ENCODE data around the gene HAX1.
"Not testable (repeated sequence)": the region's sequence is repeated elsewhere in the genome, so short reads cannot be mapped to it uniquely, and the experiment has no call there.

HAX1 gene

DNA sequence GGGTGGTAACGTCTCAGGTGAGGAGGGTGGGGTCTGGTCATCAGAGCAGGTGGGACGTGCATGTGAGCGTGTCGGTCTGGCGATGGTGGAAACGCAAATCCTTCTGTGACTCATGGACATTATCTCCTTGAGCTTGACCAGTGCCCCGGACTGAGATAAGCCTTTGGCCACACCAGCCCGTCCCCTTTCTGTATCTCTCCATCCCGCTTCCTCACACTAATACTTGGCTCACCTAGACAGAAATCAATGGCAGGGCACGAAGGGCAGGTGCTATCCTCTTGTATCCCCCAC is 40.6 kb downstream of the HAX1 start:
- no peak overlapping the region for H3K4me3 ChIP-seq (ENCODE audit: low read depth, low read length)
- DNase-seq (ENCODE audit: low read depth, low spot score): no peak
- POLR2A ChIA-PET: no interaction called here
- CTCF ChIA-PET: interaction anchor here (5.7 kb wide), 1 partner anchor 13 kb away, joined by 56 read pairs; the partner anchor contains the start of gene ATP8B2
- TF ChIP-seq, protein P1, sequence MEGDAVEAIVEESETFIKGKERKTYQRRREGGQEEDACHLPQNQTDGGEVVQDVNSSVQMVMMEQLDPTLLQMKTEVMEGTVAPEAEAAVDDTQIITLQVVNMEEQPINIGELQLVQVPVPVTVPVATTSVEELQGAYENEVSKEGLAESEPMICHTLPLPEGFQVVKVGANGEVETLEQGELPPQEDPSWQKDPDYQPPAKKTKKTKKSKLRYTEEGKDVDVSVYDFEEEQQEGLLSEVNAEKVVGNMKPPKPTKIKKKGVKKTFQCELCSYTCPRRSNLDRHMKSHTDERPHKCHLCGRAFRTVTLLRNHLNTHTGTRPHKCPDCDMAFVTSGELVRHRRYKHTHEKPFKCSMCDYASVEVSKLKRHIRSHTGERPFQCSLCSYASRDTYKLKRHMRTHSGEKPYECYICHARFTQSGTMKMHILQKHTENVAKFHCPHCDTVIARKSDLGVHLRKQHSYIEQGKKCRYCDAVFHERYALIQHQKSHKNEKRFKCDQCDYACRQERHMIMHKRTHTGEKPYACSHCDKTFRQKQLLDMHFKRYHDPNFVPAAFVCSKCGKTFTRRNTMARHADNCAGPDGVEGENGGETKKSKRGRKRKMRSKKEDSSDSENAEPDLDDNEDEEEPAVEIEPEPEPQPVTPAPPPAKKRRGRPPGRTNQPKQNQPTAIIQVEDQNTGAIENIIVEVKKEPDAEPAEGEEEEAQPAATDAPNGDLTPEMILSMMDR (IDR thresholded peaks at IDR 0.05; ENCODE audit: insufficient read depth, low read length, missing control alignments): no peak

DNA sequence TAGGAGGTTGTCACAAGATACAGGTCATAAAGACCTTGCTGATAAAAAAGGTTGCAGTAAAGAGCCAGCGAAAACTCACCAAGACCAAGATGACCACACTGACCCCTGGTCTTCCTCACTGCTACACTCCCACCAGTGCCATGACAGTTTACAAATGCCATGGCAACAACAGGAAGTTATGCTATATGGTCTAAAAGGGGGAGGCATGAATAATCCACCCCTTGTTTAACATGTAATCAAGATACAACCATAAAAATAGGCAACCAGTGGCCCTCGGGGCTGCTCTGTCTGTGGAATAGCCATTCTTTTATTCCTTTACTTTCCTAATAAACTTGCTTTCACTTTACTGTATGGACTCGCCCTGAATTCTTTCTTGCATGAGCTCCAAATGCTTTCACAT is 41.8 kb downstream of the HAX1 start:
- H3K4me3 ChIP-seq (ENCODE audit: low read depth, low read length); DNase-seq (ENCODE audit: low read depth, low spot score); POLR2A ChIA-PET: not testable (repeated sequence)
- CTCF ChIA-PET: interaction anchor here (1.1 to 5.7 kb wide), 3 partner anchors 12 to 115 kb away, joined by 3 to 56 read pairs (median 3); partner anchors contain the start of gene ATP8B2

DNA sequence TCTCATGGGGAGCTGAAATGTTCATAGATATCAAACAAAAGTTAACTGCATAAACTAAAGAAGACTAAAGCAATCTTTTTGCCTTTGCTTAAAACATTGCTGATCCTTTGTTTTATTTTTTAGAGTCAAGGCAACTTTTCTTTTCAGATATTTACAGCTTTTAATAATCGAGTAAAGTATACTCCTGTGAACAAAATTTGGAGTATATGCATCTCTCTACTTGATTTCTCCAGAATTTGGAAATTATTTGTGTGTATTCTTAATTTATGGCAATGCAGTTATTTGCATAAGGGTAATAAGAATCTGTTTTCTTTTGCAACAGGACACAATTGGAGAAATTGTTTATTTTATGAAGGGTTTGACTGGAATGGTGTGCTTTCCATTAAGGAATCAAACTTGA is 44.3 kb downstream of the HAX1 start:
- TF ChIP-seq, protein P1 (IDR thresholded peaks at IDR 0.05; ENCODE audit: insufficient read depth, low read length, missing control alignments): no peak
- no peak for DNase-seq (ENCODE audit: low read depth, low spot score)
- POLR2A ChIA-PET: no interaction called here
- no peak overlapping the region for H3K4me3 ChIP-seq (ENCODE audit: low read depth, low read length)
- CTCF ChIA-PET: interaction anchor here (5.7 kb wide), 1 partner anchor 9 kb away, joined by 56 read pairs; the partner anchor contains the start of gene ATP8B2

DNA sequence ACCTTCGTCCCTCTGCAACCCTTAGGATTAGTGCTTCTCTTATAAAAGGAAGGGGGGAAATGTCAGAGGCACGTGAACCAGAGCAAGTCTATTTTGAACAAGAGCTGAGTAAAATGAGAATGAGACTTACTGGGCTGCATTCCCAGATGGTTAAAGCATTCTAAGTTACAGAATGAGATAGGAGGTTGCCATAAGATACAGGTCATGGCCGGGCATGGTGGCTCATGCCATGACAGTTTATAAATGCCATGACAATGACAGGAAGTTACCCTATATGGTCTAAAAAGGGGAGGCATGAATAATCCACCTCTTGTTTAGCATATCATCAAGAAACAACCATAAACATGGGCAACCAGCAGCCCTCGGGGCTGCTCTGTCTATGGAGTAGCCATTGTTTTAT is 46.0 kb downstream of the HAX1 start:
- CTCF ChIA-PET: interaction anchor here (1.3 to 5.7 kb wide), 3 partner anchors 8 to 18 kb away, joined by 3 to 56 read pairs (median 9); partner anchors contain the start of gene ATP8B2
- TF ChIP-seq, protein P1 (IDR thresholded peaks at IDR 0.05; ENCODE audit: insufficient read depth, low read length, missing control alignments): no peak

DNA sequence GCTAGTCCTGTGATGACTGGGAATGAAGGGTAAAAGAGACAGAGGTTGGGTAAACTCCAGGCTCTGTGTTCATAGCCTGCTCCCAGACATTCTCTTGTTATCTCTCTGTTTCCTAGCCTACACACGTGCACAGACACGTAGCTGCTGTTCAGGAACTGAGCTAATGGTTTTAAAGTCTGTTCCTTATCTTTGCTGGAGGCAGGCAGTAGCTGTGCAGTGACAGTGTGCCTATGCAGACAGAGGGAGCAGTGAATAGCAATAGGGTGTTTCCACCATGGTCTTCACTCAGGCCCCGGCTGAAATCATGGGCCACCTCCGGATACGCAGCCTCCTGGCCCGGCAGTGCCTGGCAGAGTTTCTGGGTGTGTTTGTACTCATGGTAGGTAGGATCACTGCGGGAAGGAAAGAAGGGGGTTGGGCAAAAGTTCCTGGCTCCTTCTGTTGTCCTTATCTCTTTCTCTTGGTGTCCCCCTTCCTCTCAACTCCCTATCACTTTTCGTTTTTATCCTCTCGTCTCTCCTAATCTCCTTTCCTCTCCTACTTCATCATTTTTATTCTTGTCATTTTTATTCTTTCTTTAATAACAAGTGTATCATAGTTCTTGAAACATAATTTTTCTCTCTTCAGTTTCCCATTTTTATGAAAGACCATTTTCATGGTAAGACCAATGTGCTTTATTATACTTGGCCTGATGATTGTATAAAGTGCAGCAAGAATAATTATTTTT is 48.6 kb downstream of the HAX1 start, which contains the start of gene AQP10:
AQP10 (plus strand) TSS at position 212 of the 727 bp plus-strand sequence; CDS start at position 275, 63 bp downstream.
- no peak within 1 kb of the TSS for H3K4me3 ChIP-seq (ENCODE audit: low read depth, low read length)
- no peak for DNase-seq (ENCODE audit: low read depth, low spot score)
- TF ChIP-seq, protein P1 (IDR thresholded peaks at IDR 0.05; ENCODE audit: insufficient read depth, low read length, missing control alignments): no peak
- POLR2A ChIA-PET: no interaction called here
- CTCF ChIA-PET: interaction anchor here (22.8 kb wide), 1 partner anchor 22 kb away, joined by 546 read pairs; no protein-coding TSS in a partner anchor

More for the DNA sequence above, 46.0 kb downstream of the HAX1 start:
- no peak for DNase-seq (ENCODE audit: low read depth, low spot score)
- H3K4me3 ChIP-seq (ENCODE audit: low read depth, low read length): no peak overlapping the region
- POLR2A ChIA-PET: no interaction called here

DNA sequence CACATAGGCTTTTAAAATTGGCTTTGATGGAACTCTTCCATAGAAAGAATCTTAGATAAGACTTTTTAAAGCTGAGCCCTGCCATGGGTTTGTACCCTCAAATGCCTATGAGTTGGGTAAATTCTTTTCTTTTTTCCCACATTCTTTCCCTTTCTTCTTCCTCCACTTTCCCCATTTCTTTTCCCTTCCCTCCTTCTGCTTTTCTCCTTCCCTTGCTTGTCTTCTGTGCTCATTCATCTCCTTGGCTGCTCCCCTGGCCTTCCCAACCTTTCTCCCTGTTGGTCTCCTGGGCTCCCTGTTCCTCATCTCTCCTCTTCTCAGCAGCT is 49.1 kb downstream of the HAX1 start:
- POLR2A ChIA-PET; H3K4me3 ChIP-seq (ENCODE audit: low read depth, low read length); DNase-seq (ENCODE audit: low read depth, low spot score): not testable (repeated sequence)
- CTCF ChIA-PET: interaction anchor here (22.8 kb wide), 1 partner anchor 22 kb away, joined by 546 read pairs; no protein-coding TSS in a partner anchor

DNA sequence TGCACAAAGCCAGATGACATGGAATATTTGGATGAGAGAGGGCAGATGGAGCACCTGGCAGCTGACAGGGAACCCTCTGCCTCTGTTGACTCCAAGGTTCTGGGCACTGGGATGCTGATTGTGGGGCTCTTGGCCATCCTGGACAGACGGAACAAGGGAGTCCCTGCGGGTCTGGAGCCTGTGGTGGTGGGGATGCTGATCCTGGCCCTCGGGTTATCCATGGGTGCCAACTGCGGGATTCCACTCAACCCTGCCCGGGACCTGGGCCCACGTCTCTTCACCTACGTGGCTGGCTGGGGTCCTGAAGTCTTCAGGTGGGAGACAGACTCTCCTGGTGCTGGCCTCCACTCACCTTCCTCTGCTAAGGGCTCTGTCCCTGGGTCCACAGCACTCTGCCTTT is 51.1 kb downstream of the HAX1 start:
- H3K4me3 ChIP-seq (ENCODE audit: low read depth, low read length): no peak overlapping the region
- no peak for DNase-seq (ENCODE audit: low read depth, low spot score)
- CTCF ChIA-PET: interaction anchor here (0.8 to 22.8 kb wide), 10 partner anchors 8 to 614 kb away, joined by 3 to 546 read pairs (median 6); partner anchors contain the start of gene HAX1
- TF ChIP-seq, protein P1 (IDR thresholded peaks at IDR 0.05; ENCODE audit: insufficient read depth, low read length, missing control alignments): no peak
- POLR2A ChIA-PET: no interaction called here
